ENCODE results near the gene KIF20B. TPM values are rescaled to one million over a fixed set of nuclear protein-coding genes. Genes with fewer than 3 reads are reported as not detected.

Gene KIF20B
- total RNA-seq, 2 experiments from 2014 or later = 68.9 to 78.4 TPM

DNA sequence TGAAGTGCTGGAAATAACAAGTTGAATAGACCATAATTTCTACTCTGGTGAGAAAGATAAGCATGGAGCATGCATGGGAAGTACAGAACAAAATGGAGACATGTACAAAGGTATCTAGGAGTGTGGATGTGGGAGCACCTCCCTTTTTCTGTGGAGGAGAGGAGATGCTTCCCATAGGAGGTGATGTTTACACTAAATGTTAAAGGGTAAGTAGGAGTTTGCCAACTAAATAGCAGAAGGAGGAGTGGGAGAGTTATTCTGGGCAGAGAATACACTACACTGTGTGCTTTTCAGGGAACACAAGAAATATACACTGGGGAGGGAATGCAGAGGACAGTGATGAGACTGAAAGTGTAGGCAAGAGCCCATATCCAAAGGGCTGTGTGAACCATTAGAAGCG lies 35.3 kb upstream of the KIF20B start:
- CTCF ChIA-PET = no interaction called here
- Mint-ChIP-seq H3K4me3 (no peak overlapping the region), H3K27ac (no peak overlapping the region), H3K27me3 (ENCODE audit: low read depth) (peaks cover 29% of the 10 kb centered on the region), H3K9me3 (ENCODE audit: insufficient read depth) (no peaks in the 10 kb centered on the region), H3K36me3 (ENCODE audit: low read depth) (no peaks in the 10 kb centered on the region), H3K4me1 (ENCODE audit: low read depth) (no peaks in the 10 kb centered on the region)
- DNase-seq (no peak), ATAC-seq (no peak)
- POLR2A ChIA-PET = no interaction called here

DNA sequence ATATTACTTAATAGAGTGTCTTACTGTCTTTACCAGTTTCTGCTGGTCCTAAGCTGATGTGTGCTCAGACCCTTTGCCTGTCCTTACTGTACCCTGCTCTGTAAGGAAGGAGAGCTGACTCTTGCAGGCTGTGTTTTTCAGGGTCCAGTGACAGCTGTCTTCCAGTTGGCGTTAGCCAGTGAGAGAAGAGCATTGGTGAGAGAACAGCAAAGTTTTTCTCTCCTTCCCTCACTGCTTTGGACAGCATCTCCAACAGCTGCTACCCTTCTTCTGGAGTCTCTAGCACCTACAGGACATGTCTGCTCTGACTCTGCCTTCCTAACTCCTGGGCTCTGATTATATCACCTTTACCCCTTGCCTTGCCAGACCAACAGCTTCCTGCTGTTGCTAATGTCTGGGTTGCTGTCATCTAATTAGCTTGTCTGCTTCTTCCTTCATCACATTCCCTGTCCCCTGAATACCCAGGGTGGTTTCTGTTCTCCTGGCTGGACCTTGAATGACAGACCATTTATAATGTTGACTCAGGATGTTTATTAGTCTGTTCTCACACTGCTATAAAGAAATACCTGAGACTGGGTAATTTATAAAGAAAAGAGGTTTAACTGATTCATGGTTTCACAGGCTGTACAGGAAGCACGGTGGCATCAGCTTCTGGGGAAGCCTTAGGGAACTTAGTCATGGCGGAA lies 32.9 kb upstream of the KIF20B start:
- Mint-ChIP-seq H3K9me3 (ENCODE audit: insufficient read depth) (no peaks in the 10 kb centered on the region), H3K27ac (no peak overlapping the region), H3K4me3 (no peak overlapping the region), H3K36me3 (ENCODE audit: low read depth) (no peaks in the 10 kb centered on the region), H3K4me1 (ENCODE audit: low read depth) (no peaks in the 10 kb centered on the region), H3K27me3 (ENCODE audit: low read depth) (peaks cover 29% of the 10 kb centered on the region)
- ATAC-seq (no peak), DNase-seq (no peak)
- ChIA-PET CTCF (no interaction called here), POLR2A (no interaction called here)

DNA sequence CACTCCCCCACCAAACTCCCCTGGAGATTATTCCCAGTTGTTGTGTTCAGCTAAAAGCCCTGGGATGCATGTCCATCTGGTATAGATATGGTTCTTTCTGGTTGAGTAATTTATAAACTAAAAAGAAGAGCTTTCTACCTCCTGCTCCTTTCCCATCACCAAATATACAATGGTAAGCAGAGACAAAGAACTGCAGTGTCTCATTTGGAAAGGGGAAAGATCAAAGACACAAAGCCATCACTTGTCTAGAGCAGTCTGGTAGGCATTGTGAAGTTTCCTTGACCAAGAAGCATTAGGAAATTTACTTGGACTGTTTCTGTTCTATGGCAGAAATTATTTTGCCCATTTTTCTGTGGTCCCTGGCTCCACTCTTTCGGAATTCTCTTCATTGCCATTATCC lies 31.4 kb upstream of the KIF20B start:
- H3K27me3 Mint-ChIP-seq (ENCODE audit: low read depth) = peaks cover 29% of the 10 kb centered on the region
- H3K9me3 Mint-ChIP-seq (ENCODE audit: insufficient read depth) = no peaks in the 10 kb centered on the region
- DNase-seq = no peak
- H3K36me3 Mint-ChIP-seq (ENCODE audit: low read depth) = no peaks in the 10 kb centered on the region
- ChIA-PET POLR2A (no interaction called here), CTCF (interaction anchor here (1.5 kb wide), 1 partner anchor 60 kb away, joined by 3 read pairs; no protein-coding TSS in a partner anchor)
- no peak overlapping the region for H3K4me3 Mint-ChIP-seq
- H3K4me1 Mint-ChIP-seq (ENCODE audit: low read depth) = no peaks in the 10 kb centered on the region
- H3K27ac Mint-ChIP-seq = no peak overlapping the region
- no peak for ATAC-seq

DNA sequence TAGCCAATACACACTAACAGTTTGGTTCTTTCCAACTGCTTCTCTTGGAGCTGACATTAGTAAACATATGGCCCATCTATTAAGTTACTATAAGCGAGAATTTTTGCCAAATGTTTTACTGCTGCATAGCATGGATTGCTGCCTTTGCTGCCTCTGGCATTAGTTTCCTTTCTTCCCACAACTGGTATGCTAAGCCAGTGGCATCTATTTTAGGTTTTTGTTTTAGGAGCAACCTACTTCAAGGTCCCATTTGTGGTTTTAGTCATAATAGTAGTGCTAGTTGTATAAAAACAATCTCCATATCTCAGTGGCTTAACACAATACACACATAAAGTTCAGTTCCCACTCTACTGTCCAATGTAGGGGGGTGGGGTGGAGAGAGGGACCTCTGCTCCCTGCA lies 30.5 kb upstream of the KIF20B start:
- DNase-seq = no peak
- no peaks in the 10 kb centered on the region for H3K4me1 Mint-ChIP-seq (ENCODE audit: low read depth)
- H3K36me3 Mint-ChIP-seq (ENCODE audit: low read depth) = no peaks in the 10 kb centered on the region
- H3K4me3 Mint-ChIP-seq = no peak overlapping the region
- H3K27ac Mint-ChIP-seq = no peak overlapping the region
- H3K9me3 Mint-ChIP-seq (ENCODE audit: insufficient read depth) = no peaks in the 10 kb centered on the region
- no peak for ATAC-seq
- H3K27me3 Mint-ChIP-seq (ENCODE audit: low read depth) = peaks cover 28% of the 10 kb centered on the region
- ChIA-PET CTCF (interaction anchor here (1.5 kb wide), 1 partner anchor 61 kb away, joined by 3 read pairs; no protein-coding TSS in a partner anchor), POLR2A (no interaction called here)

DNA sequence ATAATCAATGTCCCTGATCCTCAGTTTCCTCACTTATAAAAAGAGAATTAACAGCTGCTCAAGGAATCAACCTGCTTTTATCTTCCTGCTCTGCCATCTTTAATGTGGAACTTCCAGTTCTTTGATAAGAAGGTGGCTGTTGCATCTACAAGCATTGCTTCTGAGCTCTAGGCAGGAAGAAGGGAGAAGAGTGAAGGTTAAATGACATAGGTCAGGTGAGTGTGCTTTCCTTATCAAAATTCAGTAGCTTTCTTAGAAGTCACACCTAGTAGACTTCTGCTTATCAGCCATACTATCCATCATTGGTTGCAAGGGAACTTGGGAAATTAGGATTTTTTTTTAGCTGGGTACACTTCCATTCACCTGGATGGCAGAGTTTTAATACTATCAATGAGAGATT lies 24.0 kb upstream of the KIF20B start:
- DNase-seq (no peak), ATAC-seq (no peak)
- POLR2A ChIA-PET = no interaction called here
- H3K4me3 Mint-ChIP-seq = no peak overlapping the region
- H3K4me1 Mint-ChIP-seq (ENCODE audit: low read depth) = no peaks in the 10 kb centered on the region
- peaks cover 10% of the 10 kb centered on the region for H3K27me3 Mint-ChIP-seq (ENCODE audit: low read depth)
- no peaks in the 10 kb centered on the region for H3K36me3 Mint-ChIP-seq (ENCODE audit: low read depth)
- no peak overlapping the region for H3K27ac Mint-ChIP-seq
- CTCF ChIA-PET = no interaction called here
- no peaks in the 10 kb centered on the region for H3K9me3 Mint-ChIP-seq (ENCODE audit: insufficient read depth)

DNA sequence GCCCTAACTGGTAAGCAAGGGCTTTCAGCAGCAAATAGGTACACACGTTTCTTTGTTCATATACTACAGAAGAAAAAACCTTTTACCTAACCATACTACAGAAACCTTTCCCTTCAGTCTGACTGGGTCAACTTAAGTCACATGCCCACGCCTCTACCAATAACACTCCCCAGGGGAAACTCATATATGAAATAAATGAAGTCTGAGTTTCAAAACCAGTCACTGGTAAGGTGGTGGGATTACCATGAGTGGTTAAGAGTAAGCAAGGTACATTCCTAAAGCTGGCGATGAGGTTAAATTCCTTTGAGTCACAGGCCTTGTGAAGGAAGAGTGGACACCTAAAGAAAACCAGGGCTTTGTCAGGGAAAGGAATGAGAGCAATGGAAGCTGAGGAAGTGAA lies 21.4 kb upstream of the KIF20B start:
- H3K36me3 Mint-ChIP-seq (ENCODE audit: low read depth) = no peaks in the 10 kb centered on the region
- peaks cover 13% of the 10 kb centered on the region for H3K27me3 Mint-ChIP-seq (ENCODE audit: low read depth)
- CTCF ChIA-PET = interaction anchor here (1.0 kb wide), 1 partner anchor 21 kb away, joined by 3 read pairs; the partner anchor contains the start of gene KIF20B
- no peaks in the 10 kb centered on the region for H3K9me3 Mint-ChIP-seq (ENCODE audit: insufficient read depth)
- H3K4me3 Mint-ChIP-seq = no peak overlapping the region
- ATAC-seq = no peak
- H3K27ac Mint-ChIP-seq = no peak overlapping the region
- POLR2A ChIA-PET = no interaction called here
- no peaks in the 10 kb centered on the region for H3K4me1 Mint-ChIP-seq (ENCODE audit: low read depth)
- DNase-seq = no peak

DNA sequence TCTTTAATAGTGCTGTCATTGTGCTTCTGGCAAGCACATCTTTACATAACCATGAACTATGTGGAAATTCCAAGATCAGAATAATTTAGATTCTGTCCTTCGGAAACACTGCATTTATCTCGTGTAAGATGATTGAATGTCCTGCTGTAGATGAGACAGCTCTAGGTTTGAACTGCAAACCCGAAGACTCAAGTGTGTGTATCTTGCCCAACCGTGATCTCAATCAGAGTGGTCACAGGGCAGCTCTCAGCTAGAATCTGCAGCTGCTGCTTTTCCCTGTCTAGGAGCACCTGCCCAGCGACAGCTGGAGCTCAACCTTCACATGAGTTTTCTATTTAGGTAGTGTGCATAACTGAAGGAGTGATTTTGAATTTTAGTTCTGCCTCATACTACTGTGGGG lies 17.5 kb upstream of the KIF20B start:
- peaks cover 15% of the 10 kb centered on the region for H3K27me3 Mint-ChIP-seq (ENCODE audit: low read depth)
- ChIA-PET POLR2A (no interaction called here), CTCF (no interaction called here)
- H3K9me3 Mint-ChIP-seq (ENCODE audit: insufficient read depth) = no peaks in the 10 kb centered on the region
- DNase-seq = no peak
- ATAC-seq = no peak
- H3K27ac Mint-ChIP-seq = no peak overlapping the region
- H3K36me3 Mint-ChIP-seq (ENCODE audit: low read depth) = no peaks in the 10 kb centered on the region
- peaks cover 3% of the 10 kb centered on the region for H3K4me1 Mint-ChIP-seq (ENCODE audit: low read depth)
- H3K4me3 Mint-ChIP-seq = no peak overlapping the region

DNA sequence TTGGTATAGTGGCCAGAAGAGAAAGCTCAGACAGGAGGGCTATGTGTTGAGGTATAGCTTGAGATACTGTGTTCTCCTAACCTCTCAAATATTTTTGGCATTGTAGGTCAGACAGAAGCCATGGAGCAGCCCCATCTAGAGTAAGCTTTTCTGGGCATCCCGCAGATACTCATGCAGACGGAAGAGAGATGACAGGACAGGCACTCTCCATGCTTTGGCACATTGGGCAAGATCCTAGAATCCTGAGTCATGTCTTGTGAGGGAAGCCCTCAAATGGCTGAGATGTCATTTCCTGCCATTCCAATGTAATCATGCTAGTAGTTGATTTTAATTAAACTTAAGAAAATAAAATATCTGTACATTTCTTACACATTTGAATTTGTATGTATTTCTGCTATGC lies 16.8 kb upstream of the KIF20B start:
- DNase-seq = no peak
- POLR2A ChIA-PET = no interaction called here
- Mint-ChIP-seq H3K4me1 (ENCODE audit: low read depth) (peaks cover 3% of the 10 kb centered on the region), H3K27me3 (ENCODE audit: low read depth) (peaks cover 15% of the 10 kb centered on the region), H3K4me3 (no peak overlapping the region), H3K27ac (no peak overlapping the region), H3K9me3 (ENCODE audit: insufficient read depth) (no peaks in the 10 kb centered on the region), H3K36me3 (ENCODE audit: low read depth) (no peaks in the 10 kb centered on the region)
- CTCF ChIA-PET = no interaction called here
- ATAC-seq = no peak

DNA sequence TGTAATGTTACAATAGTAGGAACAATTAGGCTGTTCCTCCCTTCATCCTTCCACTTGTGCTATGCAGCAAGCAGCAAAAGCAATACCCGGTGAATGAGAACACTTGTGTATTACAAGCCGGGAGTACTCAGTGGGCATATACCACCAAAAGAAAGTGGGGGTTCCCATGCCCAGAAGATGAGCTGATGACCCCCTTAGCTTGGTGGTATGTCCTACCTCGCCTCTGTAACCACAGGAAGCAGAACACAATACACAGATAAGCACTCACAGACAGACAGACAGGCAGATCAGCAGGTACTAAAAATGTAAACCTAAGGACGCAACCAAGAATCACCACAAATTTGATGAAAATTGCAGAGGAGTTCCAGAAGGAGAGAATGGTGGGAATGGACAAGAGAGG lies 15.5 kb upstream of the KIF20B start:
- CTCF ChIA-PET = interaction anchor here (1.3 kb wide), 1 partner anchor 16 kb away, joined by 3 read pairs; the partner anchor contains the start of gene KIF20B
- no peaks in the 10 kb centered on the region for H3K9me3 Mint-ChIP-seq (ENCODE audit: insufficient read depth)
- peaks cover 3% of the 10 kb centered on the region for H3K4me1 Mint-ChIP-seq (ENCODE audit: low read depth)
- H3K27me3 Mint-ChIP-seq (ENCODE audit: low read depth) = peaks cover 10% of the 10 kb centered on the region
- ATAC-seq (peak; percentile 47), DNase-seq (peak; percentile 23)
- H3K27ac Mint-ChIP-seq = no peak overlapping the region
- no peaks in the 10 kb centered on the region for H3K36me3 Mint-ChIP-seq (ENCODE audit: low read depth)
- no peak overlapping the region for H3K4me3 Mint-ChIP-seq
- POLR2A ChIA-PET = no interaction called here

DNA sequence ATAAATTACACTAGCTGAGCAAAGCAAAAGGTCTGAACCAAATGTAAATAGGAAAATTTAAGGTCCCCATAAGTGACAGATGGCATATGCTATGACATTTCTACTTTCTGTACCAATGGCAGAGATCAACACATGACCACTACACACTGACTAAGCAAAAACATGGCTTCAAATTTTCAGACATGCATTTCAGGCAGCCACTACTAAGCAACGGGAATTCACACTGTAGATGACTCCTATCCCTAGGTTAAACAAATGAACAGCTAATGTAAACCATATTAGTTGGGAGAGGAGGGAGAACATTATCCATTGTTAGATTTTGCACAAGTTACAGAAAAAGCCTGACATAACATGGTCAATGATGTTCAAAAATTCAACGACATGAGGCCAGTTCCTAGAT lies 11.4 kb upstream of the KIF20B start:
- POLR2A ChIA-PET = interaction anchor here (1.1 kb wide), 1 partner anchor 11 kb away, joined by 3 read pairs; the partner anchor contains the start of gene KIF20B
- DNase-seq = no peak
- Mint-ChIP-seq H3K4me1 (ENCODE audit: low read depth) (peaks cover 3% of the 10 kb centered on the region), H3K27ac (no peak overlapping the region), H3K4me3 (no peak overlapping the region), H3K27me3 (ENCODE audit: low read depth) (peaks cover 6% of the 10 kb centered on the region), H3K36me3 (ENCODE audit: low read depth) (no peaks in the 10 kb centered on the region), H3K9me3 (ENCODE audit: insufficient read depth) (no peaks in the 10 kb centered on the region)
- CTCF ChIA-PET = no interaction called here
- ATAC-seq = no peak

DNA sequence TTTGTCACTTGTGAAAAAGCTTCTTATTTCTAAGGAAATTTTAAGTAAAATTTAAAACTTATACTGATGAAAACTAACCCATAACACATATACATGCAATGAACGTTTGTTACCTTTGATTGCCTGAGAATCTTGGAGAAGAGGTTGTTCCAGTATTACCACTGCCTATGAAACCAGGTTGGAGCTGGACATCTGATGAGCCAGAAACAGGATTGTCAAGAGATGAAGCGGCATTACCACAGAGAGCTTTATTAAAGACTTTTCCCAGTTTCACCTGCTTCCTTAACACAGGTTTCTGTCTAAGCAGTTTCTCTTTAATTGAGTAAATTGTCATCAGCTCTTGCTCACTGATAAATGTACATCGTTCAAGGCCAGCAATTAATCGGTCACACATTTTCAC lies 9.0 kb upstream of the KIF20B start:
- Mint-ChIP-seq H3K27ac (no peak overlapping the region), H3K36me3 (ENCODE audit: low read depth) (no peaks in the 10 kb centered on the region), H3K9me3 (ENCODE audit: insufficient read depth) (no peaks in the 10 kb centered on the region), H3K4me1 (ENCODE audit: low read depth) (no peaks in the 10 kb centered on the region), H3K27me3 (ENCODE audit: low read depth) (no peaks in the 10 kb centered on the region), H3K4me3 (no peak overlapping the region)
- no peak for ATAC-seq
- no peak for DNase-seq
- POLR2A ChIA-PET = interaction anchor here (0.9 kb wide), 1 partner anchor 8 kb away, joined by 3 read pairs; no protein-coding TSS in a partner anchor
- CTCF ChIA-PET = interaction anchor here (2.3 kb wide), 1 partner anchor 9 kb away, joined by 6 read pairs; the partner anchor contains the start of gene KIF20B

DNA sequence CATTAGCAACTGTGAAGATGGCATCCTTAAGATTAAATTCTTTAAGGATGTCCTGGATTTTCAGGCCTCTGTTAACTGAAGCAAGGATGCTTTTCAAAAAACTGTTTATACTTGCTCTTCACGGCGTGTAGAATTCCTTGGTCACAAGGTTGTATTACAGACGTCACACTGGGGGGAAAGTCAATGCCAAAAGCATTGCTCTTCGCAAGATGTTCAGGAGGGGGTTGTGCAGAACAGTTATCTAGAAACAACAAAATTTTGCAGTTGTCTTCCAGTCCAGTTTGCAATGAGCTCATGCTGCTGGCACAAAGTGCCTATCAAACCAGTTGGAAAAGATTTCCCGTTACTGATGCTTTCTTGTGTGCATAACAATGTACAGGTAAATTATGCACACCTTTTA lies 8.2 kb upstream of the KIF20B start:
- ATAC-seq = no peak
- Mint-ChIP-seq H3K27ac (no peak overlapping the region), H3K27me3 (ENCODE audit: low read depth) (no peaks in the 10 kb centered on the region), H3K9me3 (ENCODE audit: insufficient read depth) (no peaks in the 10 kb centered on the region), H3K4me1 (ENCODE audit: low read depth) (no peaks in the 10 kb centered on the region), H3K4me3 (no peak overlapping the region), H3K36me3 (ENCODE audit: low read depth) (no peaks in the 10 kb centered on the region)
- ChIA-PET CTCF (no interaction called here), POLR2A (no interaction called here)
- no peak for DNase-seq

DNA sequence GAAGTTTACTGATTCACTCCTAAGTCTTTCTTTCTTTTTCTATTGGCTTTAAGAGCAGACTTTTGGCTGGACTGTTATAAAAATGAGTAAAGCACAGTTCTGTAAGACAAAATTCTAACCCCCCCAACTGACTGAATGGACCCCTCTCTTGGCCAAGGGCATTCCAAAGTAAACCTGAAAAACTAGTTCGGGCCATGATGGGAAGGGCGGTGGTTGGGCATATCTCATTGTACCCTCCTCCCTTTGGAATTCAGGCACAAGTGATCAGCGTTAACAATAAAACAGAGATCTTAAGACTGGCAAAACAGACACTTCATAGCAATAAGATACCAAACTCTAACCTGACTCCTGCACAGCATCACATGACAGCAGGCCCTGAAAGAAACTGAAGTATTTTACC lies 6.1 kb upstream of the KIF20B start:
- no peaks in the 10 kb centered on the region for H3K27me3 Mint-ChIP-seq (ENCODE audit: low read depth)
- POLR2A ChIA-PET = no interaction called here
- H3K9me3 Mint-ChIP-seq (ENCODE audit: insufficient read depth) = no peaks in the 10 kb centered on the region

More for the DNA sequence above, 6.1 kb upstream of the KIF20B start:
- no peak overlapping the region for H3K4me3 Mint-ChIP-seq
- CTCF ChIA-PET = no interaction called here
- H3K36me3 Mint-ChIP-seq (ENCODE audit: low read depth) = peaks cover 7% of the 10 kb centered on the region
- H3K27ac Mint-ChIP-seq = no peak overlapping the region
- ATAC-seq (no peak), DNase-seq (no peak)
- H3K4me1 Mint-ChIP-seq (ENCODE audit: low read depth) = peaks cover 6% of the 10 kb centered on the region
